GF-D8 (cell line): ENCODE results near the gene RIMS1.

Experiments used
- DNase-seq: peaks from one replicate; lab custom pipeline; 2025; lab: John Stamatoyannopoulos, UW

RIMS1 gene

DNA sequence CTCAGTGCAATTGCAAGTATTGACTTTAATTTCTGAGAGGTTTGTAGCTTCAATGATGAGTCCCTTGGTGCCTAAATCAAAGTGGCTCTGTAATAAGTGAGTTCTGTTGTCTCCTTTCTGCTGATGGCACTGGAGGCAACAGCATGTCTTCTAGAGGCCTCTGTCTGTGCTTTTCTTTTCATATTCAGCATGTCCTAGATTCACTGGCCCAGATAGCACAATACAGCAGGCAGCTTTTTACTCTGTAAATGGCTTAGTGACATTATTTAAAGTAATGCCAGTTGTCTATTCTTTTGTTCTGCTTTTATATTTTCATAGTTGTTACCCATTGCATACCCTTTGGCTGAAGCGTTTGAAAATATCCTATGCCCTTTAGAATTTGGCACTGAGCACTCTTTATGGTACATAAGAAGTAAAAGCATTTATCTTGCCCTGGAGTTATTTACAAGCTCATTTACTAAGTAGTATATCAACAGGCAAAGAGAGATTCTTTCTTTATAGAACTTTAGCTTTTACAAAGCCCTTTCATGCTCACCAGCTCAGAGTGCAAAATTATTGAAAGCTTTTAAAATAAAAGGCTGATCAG lies 464.0 kb downstream of the RIMS1 start:
- DNase-seq = no peak

DNA sequence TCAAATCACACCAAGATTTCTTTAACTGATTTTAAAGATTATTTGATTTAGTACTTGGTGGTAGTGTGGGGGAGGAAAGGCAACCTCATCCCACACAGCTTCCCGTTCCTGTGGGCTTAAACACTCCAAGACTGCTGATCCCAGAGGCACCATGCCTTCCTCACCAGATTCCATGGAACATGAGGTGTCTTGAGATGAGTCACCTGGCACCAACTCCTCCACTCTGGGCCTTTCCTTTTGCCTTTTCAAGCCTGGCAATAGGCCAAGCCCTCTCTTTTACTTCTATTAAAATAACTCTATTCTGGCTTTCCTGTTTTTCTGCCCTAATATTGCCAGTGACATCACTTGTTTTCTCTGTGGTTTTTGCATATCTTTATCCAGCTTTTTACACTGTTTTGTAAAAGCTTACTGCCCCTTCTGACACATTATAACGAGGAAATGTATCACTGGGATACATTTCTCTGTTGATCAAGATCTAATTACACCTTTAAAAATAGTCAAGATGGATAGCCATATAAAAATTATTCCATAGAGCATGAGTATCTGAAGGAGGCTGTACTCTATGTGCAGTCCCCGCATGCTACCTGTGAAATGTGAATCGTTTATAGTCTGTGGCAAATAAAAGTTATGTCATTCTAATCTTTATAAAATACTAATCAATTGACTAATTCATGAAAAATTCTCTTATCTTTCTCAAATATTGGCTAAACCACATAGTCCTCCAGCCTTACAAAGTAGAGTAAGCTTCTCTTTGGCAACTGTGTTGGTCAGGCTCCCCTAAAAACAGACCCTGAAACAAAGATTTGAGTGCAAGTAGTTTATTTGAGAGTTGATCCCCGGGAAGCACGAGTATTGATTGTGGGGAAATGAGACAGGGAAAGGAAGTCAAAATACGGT lies 477.7 kb downstream of the RIMS1 start:
- DNase-seq = no peak

DNA sequence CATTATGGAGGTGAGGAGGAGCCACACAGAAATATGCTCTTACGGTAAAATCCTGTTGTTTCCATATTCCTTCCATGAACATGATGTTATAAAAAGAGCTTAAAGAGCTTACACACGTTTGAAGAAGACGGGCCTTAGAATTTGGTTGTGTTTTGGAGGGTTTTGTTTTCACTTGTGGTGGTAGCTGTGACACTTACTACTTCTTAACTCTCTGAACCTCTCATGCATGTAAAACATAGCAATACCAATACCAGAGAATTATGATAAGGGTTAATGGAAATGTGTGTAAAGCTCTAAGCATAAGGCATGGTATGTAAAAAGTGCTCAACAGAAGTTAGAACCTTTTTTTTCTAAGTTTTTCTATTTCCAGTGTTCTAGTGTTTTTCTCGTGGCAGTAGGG lies 479.4 kb downstream of the RIMS1 start:
- no peak for DNase-seq

DNA sequence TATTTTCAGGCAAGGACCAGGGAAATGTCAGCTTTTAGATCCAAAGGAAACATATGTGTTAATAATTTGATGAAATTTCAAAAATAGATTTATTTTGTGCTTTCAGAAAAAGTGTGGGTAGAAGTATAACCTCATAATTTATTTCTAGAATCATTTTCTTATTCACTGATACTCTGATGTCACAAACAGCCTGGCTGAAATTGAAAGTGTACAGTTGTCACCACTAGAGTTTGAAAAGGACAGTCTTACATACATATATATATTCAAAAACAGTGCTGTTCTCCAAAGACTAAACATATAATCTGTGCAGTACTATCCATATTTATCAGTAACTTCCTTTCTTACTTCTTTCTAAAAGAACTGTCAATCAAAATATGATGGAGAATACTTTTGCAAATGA lies 481.1 kb downstream of the RIMS1 start:
- no peak for DNase-seq

DNA sequence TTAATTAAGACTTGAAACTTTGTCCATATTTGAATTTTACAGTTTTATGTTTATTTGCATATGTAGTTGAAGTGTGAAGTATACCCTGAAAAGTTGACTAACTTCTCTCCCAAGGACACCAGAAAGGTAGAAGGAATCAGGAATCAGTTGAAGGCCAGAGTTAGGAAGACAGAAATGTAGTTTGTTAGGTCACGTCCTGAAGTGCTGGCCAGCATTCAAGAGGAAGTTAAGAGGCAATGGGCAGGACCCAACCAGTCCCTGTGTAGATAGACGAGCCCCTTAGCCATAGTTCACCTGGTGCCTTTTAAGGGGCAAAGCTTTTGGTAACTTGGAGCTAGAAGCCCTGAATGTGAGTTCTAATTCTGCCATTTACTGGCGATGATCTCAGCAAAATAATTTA lies 485.1 kb downstream of the RIMS1 start:
- no peak for DNase-seq

DNA sequence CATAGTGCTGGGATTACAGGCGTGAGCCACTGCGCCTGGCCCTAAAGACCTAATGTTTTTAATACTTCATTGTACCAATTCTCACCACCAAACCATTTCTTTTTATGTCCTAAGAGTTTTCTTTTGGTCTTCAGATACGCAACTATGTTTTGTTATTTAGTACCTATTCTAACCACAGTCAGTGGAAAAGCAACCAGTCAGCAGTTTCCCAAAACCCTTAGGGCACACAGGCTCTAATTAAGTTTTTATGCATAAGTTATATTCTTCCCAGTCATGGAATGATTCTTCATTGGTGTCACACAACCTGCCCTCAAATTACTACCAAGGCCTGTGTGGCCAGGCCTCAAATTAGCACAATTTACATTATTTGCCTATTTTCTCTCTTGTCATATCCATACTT lies 487.8 kb downstream of the RIMS1 start:
- DNase-seq = no peak

DNA sequence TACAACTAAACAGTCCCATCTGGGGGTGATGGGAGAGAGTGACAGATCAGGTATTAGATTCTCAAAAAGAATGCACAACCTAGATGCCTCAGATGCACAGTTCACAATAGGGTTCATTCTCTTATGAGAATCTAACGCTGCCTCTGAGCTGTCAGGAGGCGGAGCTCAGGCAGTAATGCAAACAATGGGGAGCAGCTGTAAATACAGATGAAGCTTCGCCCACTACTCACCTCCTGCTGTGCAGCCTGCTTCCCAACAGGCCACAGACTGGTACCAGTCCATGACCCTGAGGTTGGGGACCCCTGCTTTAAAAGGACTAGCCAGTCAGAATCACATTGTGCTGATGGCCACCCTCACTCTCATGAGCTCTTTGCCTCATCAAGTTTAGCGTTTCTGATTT lies 488.5 kb downstream of the RIMS1 start:
- no peak for DNase-seq

DNA sequence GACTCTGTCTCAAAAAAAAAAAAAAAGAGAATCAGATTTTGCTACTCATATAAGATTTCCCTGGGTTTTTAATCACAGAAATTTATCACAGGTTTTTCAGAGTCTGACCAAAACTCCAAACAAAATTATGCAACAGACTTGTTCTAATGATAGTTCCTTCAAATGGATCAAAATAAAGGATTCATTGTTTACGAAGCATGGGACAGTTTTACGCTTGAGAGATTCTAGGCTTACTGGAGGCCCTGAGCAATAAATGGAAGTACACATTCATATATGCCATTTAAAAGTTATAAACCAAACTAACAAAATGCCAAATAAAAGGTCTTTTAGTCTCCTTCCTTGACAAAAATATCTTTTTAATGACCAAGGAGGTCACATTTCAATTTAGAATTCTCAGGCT lies 490.4 kb downstream of the RIMS1 start:
- no peak for DNase-seq

DNA sequence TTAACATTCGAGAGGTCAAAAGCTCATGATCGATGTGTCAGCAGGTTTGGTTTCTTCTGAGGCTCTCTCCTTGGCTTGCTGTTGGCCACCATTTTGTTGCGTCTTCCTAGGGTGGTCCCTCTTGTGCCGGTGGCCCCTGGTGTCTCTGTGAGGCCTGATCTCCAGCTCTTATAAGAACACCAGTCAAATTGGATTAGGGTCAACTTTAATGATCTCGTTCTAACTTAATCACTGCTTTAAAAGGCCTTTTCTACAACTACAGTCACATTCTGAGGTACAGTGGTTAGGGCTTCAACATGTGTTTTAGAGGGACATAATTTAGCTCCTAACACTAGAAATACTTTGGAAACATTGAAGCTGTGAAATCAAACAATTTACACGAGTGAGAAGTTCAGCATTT lies 494.7 kb downstream of the RIMS1 start:
- no peak for DNase-seq

DNA sequence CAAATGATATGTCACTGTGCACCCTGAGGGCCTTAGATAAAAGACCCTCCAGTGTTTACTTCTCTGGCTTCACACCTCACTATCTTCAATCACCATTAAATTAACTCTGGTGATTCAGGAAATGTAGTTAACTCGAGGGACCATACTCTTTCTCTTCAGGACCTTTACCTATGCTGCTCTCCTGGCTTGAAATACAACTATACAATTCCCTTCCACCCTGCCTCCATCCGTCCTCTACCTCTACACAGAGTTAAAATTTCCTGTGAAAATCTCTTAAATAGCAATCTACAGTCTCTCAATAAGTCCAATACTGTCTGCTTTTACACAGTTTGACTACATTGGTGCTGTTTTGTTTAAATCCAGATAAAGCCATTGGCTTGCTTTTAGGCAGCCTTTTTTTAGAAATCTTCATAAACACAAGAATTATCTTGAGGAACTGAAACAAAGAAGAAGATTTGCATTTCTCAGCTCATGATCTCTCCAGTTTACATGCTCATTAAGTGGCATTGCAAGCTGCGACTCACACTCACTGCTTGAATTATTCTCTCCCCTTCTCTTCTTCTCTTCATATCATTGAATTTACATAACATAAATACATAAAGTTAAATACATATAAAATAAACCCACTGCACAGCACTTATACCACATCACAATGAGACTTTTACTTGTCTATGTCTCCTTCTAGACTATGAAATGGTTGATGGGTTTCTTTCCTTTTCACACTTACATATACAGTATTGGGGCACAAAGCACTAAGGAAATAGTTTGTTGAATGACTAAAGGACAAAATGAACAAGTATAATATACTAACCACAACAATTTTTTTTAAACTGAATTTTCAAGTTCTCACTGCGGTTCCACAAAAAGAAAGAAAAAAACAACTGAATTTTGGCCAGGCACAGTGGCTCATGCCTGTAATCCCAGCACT lies 496.5 kb downstream of the RIMS1 start:
- DNase-seq = no peak

DNA sequence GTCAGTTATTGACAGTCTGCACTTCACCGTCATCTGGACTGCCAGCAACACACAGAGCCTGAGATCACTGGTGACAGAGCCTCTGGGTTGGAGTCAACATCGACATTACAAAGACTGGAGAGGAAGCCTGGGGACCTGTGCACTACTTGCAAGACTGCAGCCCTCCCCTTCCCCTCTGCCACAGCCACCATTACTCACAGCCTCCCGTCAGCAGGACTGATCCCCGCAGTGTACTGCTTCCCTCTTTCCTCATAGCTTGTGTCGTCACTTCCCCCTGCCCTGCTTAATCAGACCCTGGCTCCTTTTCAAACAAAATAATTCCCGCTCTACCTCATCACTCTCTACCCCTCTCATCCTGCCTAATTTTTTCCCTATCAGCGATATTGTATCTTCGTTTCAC lies 500.0 kb downstream of the RIMS1 start:
- no peak for DNase-seq

DNA sequence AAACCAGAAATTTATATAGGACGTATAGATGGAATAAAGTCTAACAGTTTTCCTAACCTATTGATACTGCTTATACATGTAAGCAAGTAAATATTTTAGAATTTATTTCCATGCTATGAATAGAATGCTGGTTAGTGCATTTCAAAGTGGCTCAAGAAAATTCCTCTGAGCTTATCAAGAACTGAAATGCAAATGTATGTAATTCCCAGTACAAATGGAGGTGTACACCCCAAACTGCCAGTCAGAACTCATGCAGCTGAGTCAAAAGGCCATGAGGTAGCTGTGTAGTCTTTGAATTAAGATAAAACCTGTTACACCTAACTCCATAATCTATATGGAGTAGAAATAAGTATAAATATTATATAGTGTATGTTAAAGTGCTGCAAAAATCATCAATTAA lies 503.3 kb downstream of the RIMS1 start:
- DNase-seq = no peak

DNA sequence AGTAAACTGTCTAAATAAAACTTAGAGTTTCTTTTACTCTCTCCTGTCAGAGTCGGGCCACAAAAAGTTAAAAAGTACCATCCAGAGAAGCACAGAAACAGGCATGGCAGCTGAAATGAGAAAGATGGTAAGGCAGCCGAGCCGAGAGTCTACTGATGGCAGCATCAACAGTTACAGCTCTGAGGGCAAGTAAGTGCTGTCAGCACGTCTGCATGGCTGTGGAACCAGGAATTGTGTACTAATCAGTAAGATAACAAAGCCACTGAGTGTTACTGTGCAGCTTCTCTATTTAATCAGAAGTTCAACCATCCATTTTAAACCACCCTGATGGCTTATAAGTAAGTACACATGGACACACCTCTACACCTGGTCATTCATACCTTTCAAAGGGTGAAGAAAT lies 504.2 kb downstream of the RIMS1 start:
- no peak for DNase-seq

DNA sequence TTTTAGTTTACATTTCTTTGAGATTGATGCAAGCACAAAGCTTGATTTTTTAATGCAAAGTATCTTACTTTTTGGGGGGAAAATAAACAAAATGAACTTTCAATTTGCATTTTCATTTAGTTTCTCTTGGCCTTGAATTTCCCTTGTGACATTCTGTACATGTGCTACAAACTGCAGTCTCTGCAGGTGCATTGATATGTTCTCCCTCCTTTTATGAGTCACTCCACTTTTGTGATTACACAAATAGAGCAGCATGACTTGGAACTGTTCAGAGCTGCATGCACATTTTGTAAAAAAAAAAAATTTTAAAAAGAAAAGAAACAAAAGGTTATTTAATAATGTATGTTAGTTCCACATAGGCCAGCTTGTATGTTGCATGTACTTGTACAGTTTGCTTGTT lies 515.5 kb downstream of the RIMS1 start:
- DNase-seq = no peak

DNA sequence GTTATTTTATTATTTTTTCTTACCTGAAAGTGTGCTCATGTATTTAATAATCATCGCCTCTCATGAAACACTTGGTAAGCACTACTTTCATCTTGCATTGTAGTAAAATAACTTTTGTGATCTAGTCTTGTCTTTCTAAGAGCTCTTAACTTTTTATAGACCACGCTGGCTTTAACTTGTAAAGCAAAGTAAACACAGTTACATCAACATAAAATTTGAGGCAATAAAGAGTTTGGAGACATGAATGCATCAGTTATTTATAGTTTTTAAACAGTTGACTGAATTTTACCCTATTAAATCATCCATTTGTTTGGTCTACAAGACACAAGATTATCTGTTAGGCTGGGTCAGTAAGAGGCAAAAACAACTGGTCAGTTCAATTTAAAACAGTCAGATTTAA lies 517.1 kb downstream of the RIMS1 start:
- DNase-seq = no peak

DNA sequence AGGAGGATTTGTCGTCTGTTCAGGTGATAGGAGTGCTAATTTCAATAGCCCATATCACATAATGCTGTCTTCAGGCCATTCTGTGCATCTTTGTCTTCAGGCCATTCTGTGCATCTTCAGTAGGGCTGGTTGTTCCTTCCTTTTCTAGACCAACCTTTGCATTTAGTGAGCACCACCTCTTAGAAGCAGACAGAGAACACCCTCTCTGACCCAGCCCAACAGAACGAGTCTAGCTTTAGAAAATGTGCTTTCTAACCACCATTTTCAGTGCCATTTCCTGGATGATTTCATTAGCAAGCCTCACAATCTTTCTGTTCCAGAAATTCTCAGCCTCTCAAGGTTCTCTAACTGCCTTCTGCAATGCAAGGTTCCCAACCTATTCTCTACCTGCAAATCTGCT lies 520.2 kb downstream of the RIMS1 start:
- DNase-seq = no peak

DNA sequence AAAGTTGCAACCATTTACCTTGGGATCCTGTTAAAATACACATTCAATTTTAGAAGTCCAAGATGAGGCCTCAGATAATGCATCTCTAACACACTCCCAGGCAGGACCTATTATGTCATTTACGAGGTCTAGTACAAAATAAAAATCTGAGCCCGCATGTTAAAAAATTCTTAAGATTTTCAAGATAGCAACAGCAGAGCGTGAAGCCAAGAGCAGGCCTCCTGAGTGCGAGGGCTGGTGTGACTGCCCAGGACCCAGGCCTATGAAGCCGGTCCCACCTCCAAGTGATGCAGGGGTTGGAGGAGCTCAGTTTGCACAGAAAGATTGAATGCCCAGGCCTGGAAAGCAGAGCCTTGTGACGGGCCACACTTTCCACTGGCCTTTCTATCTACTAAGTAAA lies 524.4 kb downstream of the RIMS1 start:
- no peak for DNase-seq

DNA sequence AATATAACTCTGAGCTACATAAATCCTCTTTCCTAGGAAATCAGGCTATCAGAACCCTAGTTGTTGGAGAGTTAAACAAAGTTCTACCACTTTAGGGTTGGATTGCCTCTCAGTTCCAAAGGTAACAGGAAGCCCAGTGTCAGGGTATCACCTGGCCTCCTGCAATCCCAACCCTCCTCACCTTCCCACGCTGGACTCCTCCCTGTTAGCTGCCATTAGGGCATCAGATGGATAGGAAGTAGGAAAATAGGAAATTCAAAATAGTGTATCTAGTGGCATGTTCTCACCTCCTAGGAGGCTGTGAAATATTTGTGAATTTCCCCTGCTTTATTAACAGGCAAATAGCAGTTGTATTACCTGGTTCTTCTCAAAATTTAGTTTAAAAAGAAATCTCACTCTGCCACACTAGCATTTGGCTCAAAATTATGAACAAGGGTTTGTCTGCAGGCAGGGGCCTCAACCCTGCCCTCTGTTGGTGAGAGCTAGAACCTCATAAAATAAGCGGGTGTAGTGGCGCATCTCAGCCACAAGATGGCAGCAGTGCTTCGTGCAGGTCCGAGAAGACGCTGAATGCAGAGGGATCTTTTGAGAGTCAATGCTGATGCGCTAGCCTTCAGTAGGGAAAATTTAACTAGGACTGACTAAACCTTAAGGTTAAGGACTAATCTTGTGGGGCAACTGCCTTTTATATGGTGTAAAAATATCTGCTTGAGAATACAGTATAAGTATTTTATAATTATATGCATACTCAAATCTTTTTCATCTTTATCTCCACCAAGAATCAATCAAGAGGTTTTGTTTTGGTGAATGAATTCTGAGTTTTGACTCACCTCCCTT lies 525.7 kb downstream of the RIMS1 start:
- peak; percentile 26 for DNase-seq

DNA sequence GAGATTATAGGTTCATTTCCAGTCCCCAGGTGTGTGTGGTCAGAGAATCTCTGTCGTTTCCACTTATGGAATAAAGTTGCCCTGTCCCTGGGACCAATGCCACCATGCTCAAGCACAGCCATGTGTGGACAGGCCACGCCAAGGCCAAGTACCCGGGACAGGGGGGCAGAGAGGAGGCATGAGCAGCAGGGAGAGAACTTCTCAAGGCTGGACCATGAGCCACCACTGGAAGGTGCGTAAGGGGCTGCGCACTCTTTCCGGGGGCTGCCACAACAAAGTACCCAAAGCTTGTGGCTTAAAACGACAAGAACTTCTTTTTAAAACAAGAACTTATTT lies 526.3 kb downstream of the RIMS1 start:
- DNase-seq = no peak

DNA sequence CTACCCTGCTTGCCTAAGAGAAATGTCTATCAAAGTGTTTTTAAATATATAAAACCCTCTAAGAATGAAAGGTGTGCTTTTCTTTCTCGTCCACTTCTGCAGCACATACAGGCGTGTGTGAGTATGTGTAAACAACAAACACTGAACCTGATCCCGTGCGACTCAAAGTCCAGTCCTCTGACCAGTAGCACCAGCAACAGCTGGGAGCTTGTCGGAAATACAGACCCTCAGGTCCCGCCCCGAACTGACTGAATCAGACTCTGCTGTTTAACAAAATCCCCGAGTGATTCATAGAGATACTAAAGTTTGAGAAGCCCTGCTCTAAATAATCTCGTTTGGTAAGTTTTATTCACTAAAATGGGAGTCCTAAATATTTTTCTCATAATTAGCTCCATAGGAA lies 527.5 kb downstream of the RIMS1 start:
- DNase-seq = no peak

DNA sequence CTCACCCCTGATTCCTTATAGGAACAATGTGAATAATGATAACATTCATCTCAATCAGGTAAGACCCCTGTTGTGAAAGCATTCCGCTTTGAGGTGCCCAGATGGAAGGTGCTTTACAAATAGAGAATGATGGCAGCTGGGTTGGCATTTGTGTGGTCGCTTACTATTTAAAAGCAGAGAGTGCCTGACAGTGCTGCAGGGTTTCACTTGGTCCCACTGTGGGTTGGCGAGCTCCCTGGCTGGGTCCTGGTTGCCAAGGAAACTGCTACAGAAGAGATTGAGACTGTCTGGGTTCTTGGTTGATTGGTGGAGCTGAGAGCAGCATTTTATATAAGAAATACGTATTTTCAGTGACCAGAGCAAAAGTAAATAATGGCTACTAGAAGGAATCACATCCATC lies 528.3 kb downstream of the RIMS1 start:
- no peak for DNase-seq
